Neural progenitor cell (in vitro differentiated cells): ENCODE results near the gene ELOF1. TPM values are rescaled to one million over a fixed set of nuclear protein-coding genes. Genes with fewer than 3 reads are reported as not detected.
A peak's percentile ranks its signal among the peaks of the same experiment; 100 is the strongest.

Experiments used
- DNase-seq: peaks from one replicate; pipeline ENCODE4 v3.0.0-alpha.2; 2016; ENCODE audit warnings: low spot score
- H2AFZ ChIP-seq: fragments of 200-600 bp; sonication (generic); replicated peaks from 2 replicates; pipeline ENCODE4 v1.6.1; 2016; ENCODE audit warnings: antibody characterized with exemption
- H3F3A ChIP-seq: fragments of 200-600 bp; sonication (generic); 2 replicates; pipeline ENCODE4 v1.6.1; 2016; ENCODE audit warnings: antibody characterized with exemption, low read depth
- H3K27ac ChIP-seq: fragments of 200-600 bp; sonication (generic); 2 replicates; pipeline ENCODE4 v1.5.1; 2016; ENCODE audit warnings: mild to moderate bottlenecking
- H3K27me3 ChIP-seq: fragments of 200-600 bp; sonication (generic); 2 replicates; pipeline ENCODE4 v1.6.1; 2016; ENCODE audit warnings: mild to moderate bottlenecking, moderate library complexity
- H3K36me3 ChIP-seq: fragments of 200-600 bp; sonication (generic); 2 replicates; pipeline ENCODE4 v1.5.1; 2016
- H3K4me1 ChIP-seq: fragments of 200-600 bp; sonication (generic); 2 replicates; pipeline ENCODE4 v1.6.1; 2016; ENCODE audit warnings: mixed run types
- H3K4me2 ChIP-seq: fragments of 200-600 bp; sonication (generic); 2 replicates; pipeline ENCODE4 v1.6.1; 2016
- H3K4me3 ChIP-seq: fragments of 200-600 bp; sonication (generic); 2 replicates; pipeline ENCODE4 v1.5.1; 2016
- H3K79me2 ChIP-seq: fragments of 200-600 bp; sonication (generic); 2 replicates; pipeline ENCODE4 v1.6.1; 2016; ENCODE audit warnings: low read depth
- H3K9ac ChIP-seq: fragments of 200-600 bp; sonication (generic); 2 replicates; pipeline ENCODE4 v1.6.1; 2016
- H3K9me3 ChIP-seq: fragments of 200-600 bp; sonication (generic); 2 replicates; pipeline ENCODE4 v1.5.1; 2016; ENCODE audit warnings: low read depth
- H4K20me1 ChIP-seq: fragments of 200-600 bp; sonication (generic); 2 replicates; pipeline ENCODE4 v1.6.1; 2016; ENCODE audit warnings: low read depth
- H3K27ac Mint-ChIP-seq: 3 replicates; pipeline ENCODE4 v1.8.0; 2021; ENCODE audit warnings: mixed read lengths
- H3K27me3 Mint-ChIP-seq: 2 replicates; pipeline ENCODE4 v1.8.0; 2022; ENCODE audit warnings: low read depth, mild to moderate bottlenecking, inconsistent platforms, moderate library complexity, mixed read lengths; ENCODE audit not compliant: insufficient read depth
- H3K36me3 Mint-ChIP-seq: 3 replicates; pipeline ENCODE4 v1.8.0; 2021; ENCODE audit warnings: mixed read lengths
- H3K4me1 Mint-ChIP-seq: 3 replicates; pipeline ENCODE4 v1.8.0; 2021; ENCODE audit warnings: mixed read lengths
- H3K4me3 Mint-ChIP-seq: 3 replicates; pipeline ENCODE4 v1.8.0; 2021; ENCODE audit warnings: mild to moderate bottlenecking, moderate library complexity, mixed read lengths
- H3K9me3 Mint-ChIP-seq: 3 replicates; pipeline ENCODE4 v1.8.0; 2020; ENCODE audit warnings: mixed read lengths
- CTCF ChIP-seq: fragments of 200-600 bp; sonication (generic); IDR thresholded peaks from 2 replicates; pipeline ENCODE4 v1.5.1; 2017; ENCODE audit warnings: antibody characterized with exemption, mild to moderate bottlenecking
- EZH2 ChIP-seq: fragments of 200-600 bp; sonication (generic); IDR thresholded peaks from 2 replicates; pipeline ENCODE4 v1.6.1; 2017; ENCODE audit warnings: antibody characterized with exemption, mild to moderate bottlenecking, moderate library complexity
- EZH2phosphoT487 ChIP-seq: fragments of 200-600 bp; sonication (generic); IDR thresholded peaks from 2 replicates; pipeline ENCODE4 v1.6.1; 2017; ENCODE audit warnings: antibody characterized with exemption
- total RNA-seq: library from RNA; depleted of rRNA; stranded (reverse); fragments of >200 nt; gene quantifications from 2 replicates; pipeline ENCODE4 v1.2.3, GENCODE V29; 2015; ENCODE audit warnings: low replicate concordance

The ELOF1 gene
- total RNA-seq, 1 donor from 2014 or later, result 26.9 TPM

GRCh38 chr19:11555246-11555645 is 3.8 kb downstream of the ELOF1 start:
- H3K9ac ChIP-seq, result no peak overlapping the region
- no peak overlapping the region for H3K27ac ChIP-seq
- H3K4me1 ChIP-seq, result peaks cover 5% of the 10 kb centered on the region
- H3K9me3 ChIP-seq, result no peaks in the 10 kb centered on the region
- Mint-ChIP-seq H3K4me3 (peak overlapping the region; percentile 19), H3K27ac (no peak overlapping the region), H3K27me3 (peaks cover 4% of the 10 kb centered on the region), H3K4me1 (peaks cover 19% of the 10 kb centered on the region), H3K36me3 (peaks cover 11% of the 10 kb centered on the region), H3K9me3 (no peaks in the 10 kb centered on the region)
- peaks cover 40% of the 10 kb centered on the region for H3K79me2 ChIP-seq
- TF ChIP-seq EZH2, result no peak
- DNase-seq, result no peak
- H4K20me1 ChIP-seq, result peaks cover 22% of the 10 kb centered on the region
- peaks cover 4% of the 10 kb centered on the region for H3F3A ChIP-seq
- no peak overlapping the region for H3K4me3 ChIP-seq
- H3K27me3 ChIP-seq, result no peaks in the 10 kb centered on the region
- no peak overlapping the region for H2AFZ ChIP-seq
- no peak overlapping the region for H3K4me2 ChIP-seq
- H3K36me3 ChIP-seq, result no peaks in the 10 kb centered on the region

GRCh38 chr19:11554160-11554559 is 4.9 kb downstream of the ELOF1 start:
- H3K4me1 ChIP-seq, result peaks cover 5% of the 10 kb centered on the region
- no peak overlapping the region for H3K9ac ChIP-seq
- no peaks in the 10 kb centered on the region for H3F3A ChIP-seq
- no peak for TF ChIP-seq CTCF
- TF ChIP-seq EZH2phosphoT487, result no peak
- TF ChIP-seq EZH2, result no peak
- peaks cover 4% of the 10 kb centered on the region for H3K27me3 Mint-ChIP-seq
- H3K4me3 Mint-ChIP-seq, result no peak overlapping the region
- H3K4me1 Mint-ChIP-seq, result peaks cover 14% of the 10 kb centered on the region
- H3K27me3 ChIP-seq, result no peaks in the 10 kb centered on the region
- H3K36me3 Mint-ChIP-seq, result peaks cover 11% of the 10 kb centered on the region
- H2AFZ ChIP-seq, result no peak overlapping the region
- H4K20me1 ChIP-seq, result peaks cover 22% of the 10 kb centered on the region
- DNase-seq, result no peak
- H3K79me2 ChIP-seq, result peaks cover 40% of the 10 kb centered on the region
- H3K9me3 Mint-ChIP-seq, result no peaks in the 10 kb centered on the region
- H3K9me3 ChIP-seq, result no peaks in the 10 kb centered on the region
- H3K27ac Mint-ChIP-seq, result no peak overlapping the region
- H3K4me3 ChIP-seq, result no peak overlapping the region
- H3K4me2 ChIP-seq, result no peak overlapping the region
- H3K36me3 ChIP-seq, result no peaks in the 10 kb centered on the region
- H3K27ac ChIP-seq, result no peak overlapping the region

- Histone ChIP-seq H3K9ac (no peak overlapping the region), H3K4me1 (peaks cover under 1% of the 10 kb centered on the region), H3K27ac (no peak overlapping the region), H3K9me3 (no peaks in the 10 kb centered on the region), H3K79me2 (peaks cover 29% of the 10 kb centered on the region), H3K4me3 (no peak overlapping the region), H4K20me1 (peaks cover 12% of the 10 kb centered on the region), H3F3A (no peaks in the 10 kb centered on the region), H2AFZ (no peak overlapping the region), H3K4me2 (no peak overlapping the region), H3K36me3 (no peaks in the 10 kb centered on the region), H3K27me3 (no peaks in the 10 kb centered on the region)
- Mint-ChIP-seq H3K9me3 (no peaks in the 10 kb centered on the region), H3K4me1 (peaks cover 6% of the 10 kb centered on the region), H3K27me3 (peaks cover 2% of the 10 kb centered on the region), H3K36me3 (peaks cover 11% of the 10 kb centered on the region), H3K27ac (no peak overlapping the region), H3K4me3 (no peak overlapping the region)
- no peak for DNase-seq
- no peak for TF ChIP-seq EZH2
- TF ChIP-seq CTCF, result no peak
- no peak for TF ChIP-seq EZH2phosphoT487
Measured at GRCh38 chr19:11552666-11553372, 6.2 kb downstream of the ELOF1 start.

GRCh38 chr19:11551603-11552235 is 7.3 kb downstream of the ELOF1 start:
- Histone ChIP-seq H3F3A (no peaks in the 10 kb centered on the region), H2AFZ (no peak overlapping the region), H3K9me3 (no peaks in the 10 kb centered on the region), H4K20me1 (peaks cover 3% of the 10 kb centered on the region), H3K4me2 (no peak overlapping the region), H3K27ac (no peak overlapping the region), H3K9ac (no peak overlapping the region), H3K4me3 (no peak overlapping the region), H3K36me3 (no peaks in the 10 kb centered on the region), H3K4me1 (no peaks in the 10 kb centered on the region), H3K27me3 (no peaks in the 10 kb centered on the region), H3K79me2 (peaks cover 18% of the 10 kb centered on the region)
- Mint-ChIP-seq H3K27ac (no peak overlapping the region), H3K9me3 (no peaks in the 10 kb centered on the region), H3K36me3 (peaks cover 8% of the 10 kb centered on the region), H3K27me3 (peaks cover 2% of the 10 kb centered on the region), H3K4me1 (peaks cover under 1% of the 10 kb centered on the region), H3K4me3 (no peak overlapping the region)
- TF ChIP-seq CTCF (peak; percentile 56), EZH2phosphoT487 (no peak)
- DNase-seq, result peak; percentile 47
